Esophagus squamous epithelium (tissue), 5 donors: ENCODE results near the gene MOB3B. TPM values are rescaled to one million over a fixed set of nuclear protein-coding genes. Genes with fewer than 3 reads are reported as not detected.

Experiments
- DNase-seq: peaks from one replicate; lab custom pipeline; 2025; lab: John Stamatoyannopoulos, UW
- H3K27ac ChIP-seq, 4 donors: fragments of 200-600 bp; sonication (generic); one replicate each; pipeline ENCODE4 v1.5.1; 2016 to 2019; ENCODE audit warnings: mild to moderate bottlenecking in 1 of 4
- H3K27me3 ChIP-seq, 4 donors: fragments of 200-600 bp; sonication (generic); 1 replicate in 3 of 4; 2 replicates in 1 of 4; pipeline versions ENCODE4 v1.5.1 to v1.6.0; 2017 to 2021; ENCODE audit warnings: antibody characterized with exemption in 1 of 4
- H3K36me3 ChIP-seq, 3 donors: fragments of 200-600 bp; sonication (generic); one replicate each; pipeline ENCODE4 v1.5.1; 2016 to 2019
- H3K4me1 ChIP-seq, 3 donors: fragments of 200-600 bp; sonication (generic); one replicate each; pipeline ENCODE4 v1.5.1; 2017 to 2019
- H3K4me3 ChIP-seq, 4 donors: fragments of 200-600 bp; sonication (generic); 1 replicate in 3 of 4; 2 replicates in 1 of 4; pipeline ENCODE4 v1.5.1; 2016 to 2019; ENCODE audit warnings: mild to moderate bottlenecking in 2 of 4, moderate library complexity in 1 of 4
- H3K9me3 ChIP-seq, 3 donors: fragments of 200-600 bp; sonication (generic); one replicate each; pipeline ENCODE4 v1.5.1; 2016 to 2019
- CTCF ChIP-seq, 6 experiments: fragments of 450-650 bp in 4 of 6; fragments of 200-600 bp in 2 of 6; sonication (generic) in 2 of 6; IDR thresholded peaks; one replicate each; pipeline ENCODE4 v1.5.1; 2016 to 2019; ENCODE audit warnings: antibody characterized with exemption in 6 of 6, mild to moderate bottlenecking in 4 of 6, moderate library complexity in 4 of 6
- POLR2A ChIP-seq, 4 donors: fragments of 450-650 bp; IDR thresholded peaks; one replicate each; pipeline ENCODE4 v1.6.1; 2017; ENCODE audit warnings: antibody characterized with exemption in 4 of 4, mild to moderate bottlenecking in 4 of 4, moderate library complexity in 3 of 4
- WGBS, 2 donors: methylation state at CpG; one replicate each; pipeline ENCODE4 v1.1.5; 2018; 5-methylcytosine and 5-hydroxymethylcytosine counted together
- intact Hi-C: fragments of 100-400 bp; cut with DNase I; formaldehyde crosslinking; loops from one replicate; pipeline ENCODE4 v1.15.0; 2022
- total RNA-seq, 4 donors: library from RNA; depleted of rRNA; stranded (reverse); fragments of >200 nt; gene quantifications; one replicate each; pipeline ENCODE4 v1.1.0, GENCODE V29; 2016
- donor health status: DM: yes; HTN: yes; CAD: no.

MOB3B gene
- total RNA-seq, 4 donors from 2014 or later = 2.2 to 7.6 (median 5.2) TPM

- H3K4me3 ChIP-seq = no peak overlapping the region
- TF ChIP-seq CTCF (IDR thresholded peaks at IDR 0.05) = no peak
- no peak for TF ChIP-seq POLR2A (IDR thresholded peaks at IDR 0.05)
- intact Hi-C loops = no loop called here
- WGBS, 2 donors = 82 to 84% methylated on average over 8 of the region's 8 CpGs
- no peaks in the 10 kb centered on the region for H3K9me3 ChIP-seq
- H3K27ac ChIP-seq = no peak overlapping the region
- H3K4me1 ChIP-seq = no peaks in the 10 kb centered on the region
- no peaks in the 10 kb centered on the region for H3K27me3 ChIP-seq
- no peaks in the 10 kb centered on the region for H3K36me3 ChIP-seq
- DNase-seq = no peak
These were observed 238.3 kb downstream of the MOB3B start for GRCh38 chr9:27291292-27291691.

GRCh38 chr9:27282269-27282668, 247.3 kb downstream of the MOB3B start:
- Histone ChIP-seq H3K4me3 (no peak overlapping the region), H3K36me3 (no peaks in the 10 kb centered on the region), H3K4me1 (no peaks in the 10 kb centered on the region), H3K27me3 (no peaks in the 10 kb centered on the region), H3K27ac (no peak overlapping the region), H3K9me3 (no peaks in the 10 kb centered on the region)
- no peak for DNase-seq
- 76% methylated on average over 6 of the region's 7 CpGs for WGBS, 2 donors
- no peak for TF ChIP-seq POLR2A (IDR thresholded peaks at IDR 0.05)
- TF ChIP-seq CTCF (IDR thresholded peaks at IDR 0.05) = no peak
- intact Hi-C loops = no loop called here

GRCh38 chr9:27280860-27281259, 248.8 kb downstream of the MOB3B start:
- Histone ChIP-seq H3K27me3 (no peaks in the 10 kb centered on the region), H3K4me1 (peaks cover 0 to 8% (median 0%) of the 10 kb centered on the region in 3 donors), H3K9me3 (no peaks in the 10 kb centered on the region), H3K27ac (no peak overlapping the region), H3K36me3 (no peaks in the 10 kb centered on the region), H3K4me3 (peak overlapping the region in 1 of 4 donors; percentile 18)
- 34 to 41% methylated on average over 5 of the region's 5 CpGs for WGBS, 2 donors
- no peak for DNase-seq
- TF ChIP-seq POLR2A (IDR thresholded peaks at IDR 0.05) = no peak
- TF ChIP-seq CTCF (IDR thresholded peaks at IDR 0.05) = no peak
- intact Hi-C loops = no loop called here

- peaks cover 0 to 8% (median 0%) of the 10 kb centered on the region in 3 donors for H3K4me1 ChIP-seq
- H3K27me3 ChIP-seq = no peaks in the 10 kb centered on the region
- DNase-seq = no peak
- TF ChIP-seq CTCF (IDR thresholded peaks at IDR 0.05) (no peak), POLR2A (IDR thresholded peaks at IDR 0.05) (no peak)
- 87 to 100% methylated on average over 1 to 11 of the region's 16 CpGs for WGBS, 2 donors
- H3K4me3 ChIP-seq = no peak overlapping the region
- H3K9me3 ChIP-seq = no peaks in the 10 kb centered on the region
- intact Hi-C loops = no loop called here
- no peak overlapping the region for H3K27ac ChIP-seq
- no peaks in the 10 kb centered on the region for H3K36me3 ChIP-seq
These were observed 249.4 kb downstream of the MOB3B start for GRCh38 chr9:27280249-27280648.

GRCh38 chr9:27279611-27280010, 250.0 kb downstream of the MOB3B start:
- Histone ChIP-seq H3K9me3 (no peaks in the 10 kb centered on the region), H3K36me3 (no peaks in the 10 kb centered on the region), H3K4me1 (peaks cover 0 to 8% (median 0%) of the 10 kb centered on the region in 3 donors), H3K27ac (no peak overlapping the region), H3K4me3 (no peak overlapping the region), H3K27me3 (no peaks in the 10 kb centered on the region)
- WGBS, 2 donors = 69 to 84% methylated on average over 3 of the region's 3 CpGs
- TF ChIP-seq CTCF (IDR thresholded peaks at IDR 0.05) (no peak), POLR2A (IDR thresholded peaks at IDR 0.05) (no peak)
- DNase-seq = no peak
- intact Hi-C loops = loop anchor here (5.0 kb wide), 1 partner anchor 247 kb away; no protein-coding TSS in a partner anchor
